ENCODE measurements around the gene CNOT6L. TPM values are rescaled to one million over a fixed set of nuclear protein-coding genes. Genes with fewer than 3 reads are reported as not detected.

CNOT6L gene
- polyA plus RNA-seq, 2 of the 4 experiments (the other 2 are of a cell fraction) = 5.8 to 8.7 TPM

GRCh38 chr4:77861495-77861894, 42.3 kb upstream of the CNOT6L start:
- CTCF ChIA-PET = interaction anchor here (1.0 to 1.5 kb wide), 4 partner anchors 20 to 476 kb away, joined by 3 to 7 read pairs (median 5); no protein-coding TSS in a partner anchor
- ATAC-seq = no peak
- peaks cover 4% of the 10 kb centered on the region; the same call in 1 of the 3 replicates for H3K4me1 ChIP-seq
- H3K9me3 ChIP-seq = no peaks in the 10 kb centered on the region
- H3K4me2 ChIP-seq = peak overlapping the region; percentile 77
- H3K4me3 ChIP-seq = peak overlapping the region; percentile 75
- peak overlapping the region; percentile 90 to 92 for H3K27ac ChIP-seq
- TF ChIP-seq MAFK (IDR thresholded peaks at IDR 0.05; ENCODE audit: partially characterized antibody) = peak; percentile 7
- TF ChIP-seq, protein P1, sequence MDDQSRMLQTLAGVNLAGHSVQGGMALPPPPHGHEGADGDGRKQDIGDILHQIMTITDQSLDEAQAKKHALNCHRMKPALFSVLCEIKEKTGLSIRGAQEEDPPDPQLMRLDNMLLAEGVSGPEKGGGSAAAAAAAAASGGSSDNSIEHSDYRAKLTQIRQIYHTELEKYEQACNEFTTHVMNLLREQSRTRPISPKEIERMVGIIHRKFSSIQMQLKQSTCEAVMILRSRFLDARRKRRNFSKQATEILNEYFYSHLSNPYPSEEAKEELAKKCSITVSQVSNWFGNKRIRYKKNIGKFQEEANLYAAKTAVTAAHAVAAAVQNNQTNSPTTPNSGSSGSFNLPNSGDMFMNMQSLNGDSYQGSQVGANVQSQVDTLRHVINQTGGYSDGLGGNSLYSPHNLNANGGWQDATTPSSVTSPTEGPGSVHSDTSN (IDR thresholded peaks at IDR 0.05) = no peak
- no peak for TF ChIP-seq HOXB5 (CRISPR knock-in tag; IDR thresholded peaks at IDR 0.05)
- no peak for FAIRE-seq
- POLR2A ChIA-PET = interaction anchor here (1.5 to 1.7 kb wide), 3 partner anchors 41 to 195 kb away, joined by 3 to 33 read pairs (median 4); partner anchors contain the start of gene FRAS1
- WGBS (ENCODE audit: missing lambda C conversion rate) = 74% methylated on average over 1 of the region's 1 CpG
- DNase-seq (ENCODE audit: low read depth in 1 of 2, low spot score in 1 of 2) = no peak

DNA sequence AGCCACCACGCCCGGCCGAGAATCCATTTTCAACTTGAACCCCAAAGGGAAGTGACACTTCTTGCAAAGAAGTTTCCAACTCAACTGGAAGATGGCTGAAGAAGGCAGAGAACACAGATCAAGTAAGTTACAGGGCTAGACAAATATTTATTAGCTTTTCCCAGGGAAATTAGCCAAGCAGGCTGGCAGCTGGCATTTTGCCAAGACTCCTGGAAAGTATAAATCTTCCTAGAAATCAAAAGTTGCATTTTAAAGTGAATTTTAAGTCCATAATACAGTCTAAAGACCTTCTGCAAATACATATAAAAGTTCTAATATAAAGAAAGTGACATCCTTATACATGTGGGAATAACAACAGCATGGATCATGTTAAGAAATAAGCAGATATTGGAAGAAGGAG, 40.1 kb upstream of the CNOT6L start:
- no peak for ATAC-seq
- peaks cover 4% of the 10 kb centered on the region; the same call in 1 of the 3 replicates for H3K4me1 ChIP-seq
- H3K9me3 ChIP-seq = no peaks in the 10 kb centered on the region
- no peak for FAIRE-seq
- no peak overlapping the region for H3K4me3 ChIP-seq
- CTCF ChIA-PET = no interaction called here
- no peak overlapping the region for H3K4me2 ChIP-seq
- DNase-seq (ENCODE audit: low read depth in 1 of 2, low spot score in 1 of 2) = no peak
- TF ChIP-seq PHF8 (IDR thresholded peaks at IDR 0.05; ENCODE audit: borderline replicate concordance, low read depth) (no peak), POLR2AphosphoS2 (conservative IDR thresholded peaks at IDR 0.05; ENCODE audit: low read length) (no peak), HDAC2 (IDR thresholded peaks at IDR 0.05) (no peak), GATA3 (IDR thresholded peaks at IDR 0.05; ENCODE audit: borderline replicate concordance) (no peak), POLR2A (IDR thresholded peaks at IDR 0.05; ENCODE audit: low read length) (no peak), NPAS2 (CRISPR knock-in tag; IDR thresholded peaks at IDR 0.05; ENCODE audit: borderline replicate concordance) (no peak), FOXS1 (CRISPR knock-in tag; IDR thresholded peaks at IDR 0.05) (no peak), CEBPB (IDR thresholded peaks at IDR 0.05) (no peak), JUN (IDR thresholded peaks at IDR 0.05) (no peak), ZC3H11A (IDR thresholded peaks at IDR 0.05) (no peak), HOXB5 (CRISPR knock-in tag; IDR thresholded peaks at IDR 0.05) (no peak), RARB (CRISPR knock-in tag; IDR thresholded peaks at IDR 0.05) (no peak), RFX5 (IDR thresholded peaks at IDR 0.05) (no peak), RNF2 (IDR thresholded peaks at IDR 0.05; ENCODE audit: borderline replicate concordance, low read depth) (no peak), ELK1 (IDR thresholded peaks at IDR 0.05; ENCODE audit: low read depth, low read length) (no peak), JUNB (IDR thresholded peaks at IDR 0.05) (no peak), ZNF302 (CRISPR knock-in tag; IDR thresholded peaks at IDR 0.05) (no peak), HOXA7 (CRISPR knock-in tag; IDR thresholded peaks at IDR 0.05) (no peak)
- TF ChIP-seq, protein P1 (IDR thresholded peaks at IDR 0.05) = no peak
- POLR2A ChIA-PET = interaction anchor here (0.9 kb wide), 1 partner anchor 39 kb away, joined by 3 read pairs; no protein-coding TSS in a partner anchor
- 96% methylated on average over 3 of the region's 3 CpGs for WGBS (ENCODE audit: missing lambda C conversion rate)
- H3K27ac ChIP-seq = no peak overlapping the region

GRCh38 chr4:77856152-77856551, 37.0 kb upstream of the CNOT6L start:
- no peak overlapping the region for H3K4me2 ChIP-seq
- FAIRE-seq (no peak), ATAC-seq (no peak), DNase-seq (ENCODE audit: low read depth in 1 of 2, low spot score in 1 of 2) (no peak)
- H3K9me3 ChIP-seq = no peaks in the 10 kb centered on the region
- ChIA-PET POLR2A (no interaction called here), CTCF (no interaction called here)
- H3K4me1 ChIP-seq = no peaks in the 10 kb centered on the region
- H3K4me3 ChIP-seq = no peak overlapping the region
- H3K27ac ChIP-seq = no peak overlapping the region
- no peak for TF ChIP-seq JUN (IDR thresholded peaks at IDR 0.05)
- no peak for TF ChIP-seq MAZ (IDR thresholded peaks at IDR 0.05; ENCODE audit: borderline replicate concordance, low read depth, low read length)
- no peak for TF ChIP-seq FOXS1 (CRISPR knock-in tag; IDR thresholded peaks at IDR 0.05)
- TF ChIP-seq, protein P2, sequence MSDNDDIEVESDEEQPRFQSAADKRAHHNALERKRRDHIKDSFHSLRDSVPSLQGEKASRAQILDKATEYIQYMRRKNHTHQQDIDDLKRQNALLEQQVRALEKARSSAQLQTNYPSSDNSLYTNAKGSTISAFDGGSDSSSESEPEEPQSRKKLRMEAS (IDR thresholded peaks at IDR 0.05) = no peak
- TF ChIP-seq HMGXB4 (CRISPR knock-in tag; IDR thresholded peaks at IDR 0.05; ENCODE audit: borderline replicate concordance) = no peak
- TF ChIP-seq ESRRA (IDR thresholded peaks at IDR 0.05; ENCODE audit: borderline replicate concordance, low read length) = no peak
- TF ChIP-seq KDM1A (IDR thresholded peaks at IDR 0.05; ENCODE audit: low read depth) = no peak
- TF ChIP-seq HDAC2 (IDR thresholded peaks at IDR 0.05) = no peak
- TF ChIP-seq ZC3H11A (IDR thresholded peaks at IDR 0.05) = no peak
- TF ChIP-seq NR3C1 (IDR thresholded peaks at IDR 0.05) = no peak
- no peak for TF ChIP-seq SREBF2 (IDR thresholded peaks at IDR 0.05)
- no peak for TF ChIP-seq PHF8 (IDR thresholded peaks at IDR 0.05; ENCODE audit: borderline replicate concordance, low read depth)
- no peak for TF ChIP-seq CHD2 (IDR thresholded peaks at IDR 0.05; ENCODE audit: low read length, partially characterized antibody)
- TF ChIP-seq EHMT2 (IDR thresholded peaks at IDR 0.05; ENCODE audit: low read depth) = no peak
- no peak for TF ChIP-seq NPAS2 (CRISPR knock-in tag; IDR thresholded peaks at IDR 0.05; ENCODE audit: borderline replicate concordance)
- TF ChIP-seq SMC3 (IDR thresholded peaks at IDR 0.05) = no peak
- WGBS (ENCODE audit: missing lambda C conversion rate) = 76% methylated on average over 1 of the region's 1 CpG
